ENCODE measurements around the gene PKHD1.

DNA sequence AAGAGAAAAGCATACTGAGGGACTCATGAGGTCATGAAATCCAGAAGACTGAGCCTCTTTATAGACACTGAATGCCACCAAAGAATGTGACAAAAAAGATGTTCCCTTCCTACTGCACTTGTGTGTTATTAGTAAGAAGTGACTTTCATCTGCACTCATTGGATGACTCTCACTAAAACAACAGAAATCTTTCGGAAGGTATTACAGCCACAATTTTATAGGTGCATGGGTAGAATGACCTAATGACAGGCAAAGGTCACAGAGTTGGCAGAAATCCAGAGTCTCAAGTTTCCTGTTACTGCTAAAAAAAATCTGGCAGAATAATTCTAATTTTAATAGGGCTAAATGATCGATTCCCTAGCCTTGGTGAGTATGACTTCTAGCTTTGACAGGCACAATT, 13.3 kb downstream of the PKHD1 start:
- TF ChIP-seq POLR2A (IDR thresholded peaks at IDR 0.05), result no peak
- TF ChIP-seq, protein P1, sequence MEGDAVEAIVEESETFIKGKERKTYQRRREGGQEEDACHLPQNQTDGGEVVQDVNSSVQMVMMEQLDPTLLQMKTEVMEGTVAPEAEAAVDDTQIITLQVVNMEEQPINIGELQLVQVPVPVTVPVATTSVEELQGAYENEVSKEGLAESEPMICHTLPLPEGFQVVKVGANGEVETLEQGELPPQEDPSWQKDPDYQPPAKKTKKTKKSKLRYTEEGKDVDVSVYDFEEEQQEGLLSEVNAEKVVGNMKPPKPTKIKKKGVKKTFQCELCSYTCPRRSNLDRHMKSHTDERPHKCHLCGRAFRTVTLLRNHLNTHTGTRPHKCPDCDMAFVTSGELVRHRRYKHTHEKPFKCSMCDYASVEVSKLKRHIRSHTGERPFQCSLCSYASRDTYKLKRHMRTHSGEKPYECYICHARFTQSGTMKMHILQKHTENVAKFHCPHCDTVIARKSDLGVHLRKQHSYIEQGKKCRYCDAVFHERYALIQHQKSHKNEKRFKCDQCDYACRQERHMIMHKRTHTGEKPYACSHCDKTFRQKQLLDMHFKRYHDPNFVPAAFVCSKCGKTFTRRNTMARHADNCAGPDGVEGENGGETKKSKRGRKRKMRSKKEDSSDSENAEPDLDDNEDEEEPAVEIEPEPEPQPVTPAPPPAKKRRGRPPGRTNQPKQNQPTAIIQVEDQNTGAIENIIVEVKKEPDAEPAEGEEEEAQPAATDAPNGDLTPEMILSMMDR (IDR thresholded peaks at IDR 0.05), result no peak
